ENCODE data around the gene BRAP.

GRCh38 chr12:111602348-111602747, 83.4 kb downstream of the BRAP start:
- no peak for TF ChIP-seq ZNF232 (CRISPR knock-in tag; IDR thresholded peaks at IDR 0.05)
- no peak for TF ChIP-seq NFYB (CRISPR knock-in tag; conservative IDR thresholded peaks at IDR 0.05; ENCODE audit: low read depth)
- no peak for TF ChIP-seq TCF7 (CRISPR knock-in tag; IDR thresholded peaks at IDR 0.05; ENCODE audit: low read depth)
- TF ChIP-seq FOXP4 (CRISPR knock-in tag; IDR thresholded peaks at IDR 0.05) = no peak
- no peak for TF ChIP-seq CTCF (IDR thresholded peaks at IDR 0.05)
- no peak for TF ChIP-seq SP1 (CRISPR knock-in tag; conservative IDR thresholded peaks at IDR 0.05)
- TF ChIP-seq MXD4 (CRISPR knock-in tag; IDR thresholded peaks at IDR 0.05; ENCODE audit: borderline replicate concordance) = no peak
- TF ChIP-seq CREM (CRISPR knock-in tag; IDR thresholded peaks at IDR 0.05) = no peak
- no peak for TF ChIP-seq ZNF423 (CRISPR knock-in tag; IDR thresholded peaks at IDR 0.05)
- TF ChIP-seq ELF4 (CRISPR knock-in tag; IDR thresholded peaks at IDR 0.05; ENCODE audit: low read depth) = no peak
- TF ChIP-seq USF2 (CRISPR knock-in tag; IDR thresholded peaks at IDR 0.05) = no peak
- no peak for TF ChIP-seq MAX (CRISPR knock-in tag; IDR thresholded peaks at IDR 0.05)
- TF ChIP-seq NR2C2 (CRISPR knock-in tag; IDR thresholded peaks at IDR 0.05) = no peak
- no peak for TF ChIP-seq PREB (CRISPR knock-in tag; IDR thresholded peaks at IDR 0.05; ENCODE audit: borderline replicate concordance)

All from WTC11 (cell line).